HG03175 (cell line): ENCODE results near the gene AIF1.

Experiments used
- ATAC-seq: cut with Tn5 transposase; IDR thresholded peaks from one replicate; pipeline ENCODE4 v1.9.1; 2021; ENCODE audit warnings: mild to moderate bottlenecking, moderate library complexity; ENCODE audit not compliant: unreplicated experiment

The AIF1 gene

DNA sequence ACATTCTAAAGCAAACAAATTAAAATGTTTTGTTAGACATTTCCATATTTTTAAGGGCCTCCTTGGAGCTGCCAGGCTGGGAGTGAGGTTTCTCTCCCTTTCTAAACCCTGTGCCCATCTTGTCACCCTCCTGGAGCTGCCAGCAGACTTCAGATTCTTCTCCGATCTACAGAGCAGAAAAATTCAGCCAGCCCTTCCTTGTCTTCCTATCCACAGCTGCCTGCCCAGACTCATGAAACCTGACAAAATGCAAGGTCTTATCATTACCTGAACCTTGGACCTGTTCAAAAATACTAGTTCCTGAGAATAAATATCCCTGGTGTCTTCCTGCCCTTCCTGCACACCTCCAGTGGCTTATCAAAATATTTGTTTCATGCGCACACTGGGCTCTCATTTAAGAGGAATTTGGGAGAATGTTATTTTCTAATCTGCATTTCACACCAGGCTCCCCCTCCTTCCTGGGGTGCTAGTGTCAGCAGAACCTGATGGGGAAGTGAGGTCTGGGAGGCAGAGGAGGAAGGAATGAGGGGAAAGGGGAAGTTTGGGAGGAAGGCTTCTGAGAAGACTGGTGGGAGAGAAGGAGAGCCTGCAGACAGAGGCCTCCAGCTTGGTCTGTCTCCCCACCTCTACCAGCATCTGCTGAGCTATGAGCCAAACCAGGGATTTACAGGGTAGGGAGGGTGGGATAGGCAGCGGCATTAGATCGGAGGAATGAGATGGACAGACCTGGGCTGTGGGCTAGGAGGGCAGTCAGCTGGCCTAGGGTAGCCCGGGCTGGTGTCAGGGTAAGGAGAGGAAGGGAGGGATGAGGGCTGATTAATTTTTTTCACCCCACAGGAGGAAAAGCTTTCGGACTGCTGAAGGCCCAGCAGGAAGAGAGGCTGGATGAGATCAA is at the start of gene AIF1:
Gene AIF1, plus strand, starts transcription at position 551 of the 895 bp plus-strand sequence. Its CDS starts 96 bp downstream, at position 647.
- no peak for ATAC-seq

DNA sequence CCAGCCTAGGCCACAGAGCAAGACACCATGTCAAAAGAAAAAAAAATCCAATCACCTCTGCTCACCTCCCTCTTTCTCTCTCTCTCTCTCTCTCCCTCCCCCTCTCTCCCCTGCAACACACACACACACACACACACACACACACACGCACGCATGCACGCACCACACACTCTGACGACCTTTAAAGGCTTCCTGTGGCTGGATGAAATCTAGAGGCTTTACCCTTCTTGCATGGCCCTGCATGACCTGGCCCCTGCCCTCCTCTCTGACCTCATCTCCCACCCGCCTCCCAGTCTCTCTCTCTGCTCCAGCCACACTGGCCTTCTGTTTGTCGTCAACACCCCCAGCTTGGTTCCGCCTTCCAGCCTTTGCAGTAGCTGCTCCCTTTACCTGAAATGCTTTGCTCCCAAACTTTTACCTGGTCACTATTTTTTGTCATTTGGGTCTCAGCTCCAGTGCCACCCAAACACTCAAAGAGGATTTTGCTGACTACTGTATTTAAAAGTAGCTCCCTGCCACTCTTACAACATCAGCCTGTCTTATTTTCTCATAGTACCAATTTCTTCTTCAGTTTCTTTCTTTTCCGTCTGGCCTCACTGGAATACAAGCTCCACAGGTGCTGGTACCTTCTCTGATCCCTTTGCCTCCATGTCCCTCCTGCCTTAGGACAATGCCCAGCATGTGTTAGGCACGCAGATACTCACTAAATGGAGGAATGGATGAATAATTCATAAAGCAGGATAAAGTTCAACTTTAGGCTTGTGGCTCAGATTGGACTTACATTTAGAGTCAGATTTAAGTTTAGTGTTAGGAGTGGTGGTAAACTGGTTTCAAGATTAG is 47.3 kb upstream of the AIF1 start:
- ATAC-seq: no peak

DNA sequence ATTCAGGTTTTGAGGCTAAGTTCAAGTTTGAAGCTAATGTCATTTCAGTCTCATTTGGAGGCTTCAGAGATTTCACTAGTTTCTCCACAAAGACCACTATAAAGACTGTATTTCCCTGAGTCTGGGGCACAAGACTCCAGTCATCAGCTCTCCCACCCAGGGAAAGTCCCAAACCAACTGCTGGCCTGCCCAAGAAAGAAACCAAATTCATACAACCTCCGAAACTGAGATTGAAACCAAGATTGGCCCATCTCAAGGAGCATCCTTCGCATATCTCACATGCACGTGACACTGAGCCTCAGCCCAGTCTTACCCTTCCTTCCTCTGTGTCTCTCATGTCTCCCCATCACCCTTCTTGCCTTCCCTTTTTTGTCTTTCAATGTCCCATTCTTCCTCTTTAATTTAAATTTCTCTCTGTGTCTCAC is 46.5 kb upstream of the AIF1 start:
- ATAC-seq: peak; percentile 71

DNA sequence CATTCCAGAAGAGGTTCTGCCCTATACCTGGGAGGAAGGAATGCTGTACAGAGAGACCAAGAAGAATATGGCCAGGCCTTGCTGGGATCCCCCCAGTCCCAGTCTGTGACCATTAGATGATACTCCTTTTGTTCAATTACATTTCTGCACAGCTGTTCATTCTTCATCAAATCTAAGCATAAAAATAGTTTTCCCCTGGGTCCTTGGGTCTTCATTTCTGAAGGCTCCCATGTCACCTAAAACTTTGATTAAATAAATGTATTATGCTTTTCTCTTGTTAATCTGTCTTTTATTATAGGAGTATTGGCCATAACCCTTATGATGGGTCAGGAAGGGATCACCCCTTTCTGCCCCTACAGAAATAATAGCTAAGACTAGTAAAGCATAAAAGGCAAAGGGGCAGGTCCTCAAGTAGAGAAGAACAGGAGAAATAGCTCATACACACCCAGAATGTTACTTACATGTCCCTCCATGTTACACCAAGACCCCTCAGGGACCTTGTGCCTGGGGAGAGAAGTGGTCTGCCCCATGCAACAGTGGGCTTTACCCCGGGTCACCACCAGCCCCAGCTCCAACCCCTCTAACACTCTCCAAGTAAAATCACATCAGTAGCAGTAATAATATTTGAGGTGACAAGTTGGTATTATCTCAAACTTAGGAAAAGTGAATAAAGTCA is 45.0 kb upstream of the AIF1 start:
- ATAC-seq: no peak

DNA sequence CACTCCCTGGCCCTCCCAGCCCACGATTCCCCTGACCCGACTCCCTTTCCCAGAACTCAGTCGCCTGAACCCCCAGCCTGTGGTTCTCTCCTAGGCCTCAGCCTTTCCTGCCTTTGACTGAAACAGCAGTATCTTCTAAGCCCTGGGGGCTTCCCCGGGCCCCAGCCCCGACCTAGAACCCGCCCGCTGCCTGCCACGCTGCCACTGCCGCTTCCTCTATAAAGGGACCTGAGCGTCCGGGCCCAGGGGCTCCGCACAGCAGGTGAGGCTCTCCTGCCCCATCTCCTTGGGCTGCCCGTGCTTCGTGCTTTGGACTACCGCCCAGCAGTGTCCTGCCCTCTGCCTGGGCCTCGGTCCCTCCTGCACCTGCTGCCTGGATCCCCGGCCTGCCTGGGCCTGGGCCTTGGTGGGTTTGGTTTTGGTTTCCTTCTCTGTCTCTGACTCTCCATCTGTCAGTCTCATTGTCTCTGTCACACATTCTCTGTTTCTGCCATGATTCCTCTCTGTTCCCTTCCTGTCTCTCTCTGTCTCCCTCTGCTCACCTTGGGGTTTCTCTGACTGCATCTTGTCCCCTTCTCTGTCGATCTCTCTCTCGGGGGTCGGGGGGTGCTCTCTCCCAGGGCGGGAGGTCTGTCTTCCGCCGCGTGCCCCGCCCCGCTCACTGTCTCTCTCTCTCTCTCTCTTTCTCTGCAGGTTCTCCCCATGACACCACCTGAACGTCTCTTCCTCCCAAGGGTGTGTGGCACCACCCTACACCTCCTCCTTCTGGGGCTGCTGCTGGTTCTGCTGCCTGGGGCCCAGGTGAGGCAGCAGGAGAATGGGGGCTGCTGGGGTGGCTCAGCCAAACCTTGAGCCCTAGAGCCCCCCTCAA is 42.8 kb upstream of the AIF1 start, which contains the start of gene LTA:
Gene LTA, plus strand, starts transcription at position 249 of the 871 bp plus-strand sequence. Its CDS starts 454 bp downstream, at position 703.
- ATAC-seq: peak; percentile 55

DNA sequence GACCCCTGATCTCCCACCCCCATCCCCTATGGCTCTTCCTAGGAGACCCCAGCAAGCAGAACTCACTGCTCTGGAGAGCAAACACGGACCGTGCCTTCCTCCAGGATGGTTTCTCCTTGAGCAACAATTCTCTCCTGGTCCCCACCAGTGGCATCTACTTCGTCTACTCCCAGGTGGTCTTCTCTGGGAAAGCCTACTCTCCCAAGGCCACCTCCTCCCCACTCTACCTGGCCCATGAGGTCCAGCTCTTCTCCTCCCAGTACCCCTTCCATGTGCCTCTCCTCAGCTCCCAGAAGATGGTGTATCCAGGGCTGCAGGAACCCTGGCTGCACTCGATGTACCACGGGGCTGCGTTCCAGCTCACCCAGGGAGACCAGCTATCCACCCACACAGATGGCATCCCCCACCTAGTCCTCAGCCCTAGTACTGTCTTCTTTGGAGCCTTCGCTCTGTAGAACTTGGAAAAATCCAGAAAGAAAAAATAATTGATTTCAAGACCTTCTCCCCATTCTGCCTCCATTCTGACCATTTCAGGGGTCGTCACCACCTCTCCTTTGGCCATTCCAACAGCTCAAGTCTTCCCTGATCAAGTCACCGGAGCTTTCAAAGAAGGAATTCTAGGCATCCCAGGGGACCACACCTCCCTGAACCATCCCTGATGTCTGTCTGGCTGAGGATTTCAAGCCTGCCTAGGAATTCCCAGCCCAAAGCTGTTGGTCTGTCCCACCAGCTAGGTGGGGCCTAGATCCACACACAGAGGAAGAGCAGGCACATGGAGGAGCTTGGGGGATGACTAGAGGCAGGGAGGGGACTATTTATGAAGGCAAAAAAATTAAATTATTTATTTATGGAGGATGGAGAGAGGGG is 41.6 kb upstream of the AIF1 start:
- ATAC-seq: no peak

DNA sequence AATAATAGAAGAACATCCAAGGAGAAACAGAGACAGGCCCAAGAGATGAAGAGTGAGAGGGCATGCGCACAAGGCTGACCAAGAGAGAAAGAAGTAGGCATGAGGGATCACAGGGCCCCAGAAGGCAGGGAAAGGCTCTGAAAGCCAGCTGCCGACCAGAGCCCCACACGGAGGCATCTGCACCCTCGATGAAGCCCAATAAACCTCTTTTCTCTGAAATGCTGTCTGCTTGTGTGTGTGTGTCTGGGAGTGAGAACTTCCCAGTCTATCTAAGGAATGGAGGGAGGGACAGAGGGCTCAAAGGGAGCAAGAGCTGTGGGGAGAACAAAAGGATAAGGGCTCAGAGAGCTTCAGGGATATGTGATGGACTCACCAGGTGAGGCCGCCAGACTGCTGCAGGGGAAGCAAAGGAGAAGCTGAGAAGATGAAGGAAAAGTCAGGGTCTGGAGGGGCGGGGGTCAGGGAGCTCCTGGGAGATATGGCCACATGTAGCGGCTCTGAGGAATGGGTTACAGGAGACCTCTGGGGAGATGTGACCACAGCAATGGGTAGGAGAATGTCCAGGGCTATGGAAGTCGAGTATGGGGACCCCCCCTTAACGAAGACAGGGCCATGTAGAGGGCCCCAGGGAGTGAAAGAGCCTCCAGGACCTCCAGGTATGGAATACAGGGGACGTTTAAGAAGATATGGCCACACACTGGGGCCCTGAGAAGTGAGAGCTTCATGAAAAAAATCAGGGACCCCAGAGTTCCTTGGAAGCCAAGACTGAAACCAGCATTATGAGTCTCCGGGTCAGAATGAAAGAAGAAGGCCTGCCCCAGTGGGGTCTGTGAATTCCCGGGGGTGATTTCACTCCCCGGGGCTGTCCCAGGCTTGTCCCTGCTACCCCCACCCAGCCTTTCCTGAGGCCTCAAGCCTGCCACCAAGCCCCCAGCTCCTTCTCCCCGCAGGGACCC is 40.6 kb upstream of the AIF1 start:
- ATAC-seq: no peak

DNA sequence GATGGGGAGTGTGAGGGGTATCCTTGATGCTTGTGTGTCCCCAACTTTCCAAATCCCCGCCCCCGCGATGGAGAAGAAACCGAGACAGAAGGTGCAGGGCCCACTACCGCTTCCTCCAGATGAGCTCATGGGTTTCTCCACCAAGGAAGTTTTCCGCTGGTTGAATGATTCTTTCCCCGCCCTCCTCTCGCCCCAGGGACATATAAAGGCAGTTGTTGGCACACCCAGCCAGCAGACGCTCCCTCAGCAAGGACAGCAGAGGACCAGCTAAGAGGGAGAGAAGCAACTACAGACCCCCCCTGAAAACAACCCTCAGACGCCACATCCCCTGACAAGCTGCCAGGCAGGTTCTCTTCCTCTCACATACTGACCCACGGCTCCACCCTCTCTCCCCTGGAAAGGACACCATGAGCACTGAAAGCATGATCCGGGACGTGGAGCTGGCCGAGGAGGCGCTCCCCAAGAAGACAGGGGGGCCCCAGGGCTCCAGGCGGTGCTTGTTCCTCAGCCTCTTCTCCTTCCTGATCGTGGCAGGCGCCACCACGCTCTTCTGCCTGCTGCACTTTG is 39.6 kb upstream of the AIF1 start, which contains the start of gene TNF:
Gene TNF, plus strand, starts transcription at position 231 of the 567 bp plus-strand sequence. Its CDS starts 177 bp downstream, at position 408.
- no peak for ATAC-seq

DNA sequence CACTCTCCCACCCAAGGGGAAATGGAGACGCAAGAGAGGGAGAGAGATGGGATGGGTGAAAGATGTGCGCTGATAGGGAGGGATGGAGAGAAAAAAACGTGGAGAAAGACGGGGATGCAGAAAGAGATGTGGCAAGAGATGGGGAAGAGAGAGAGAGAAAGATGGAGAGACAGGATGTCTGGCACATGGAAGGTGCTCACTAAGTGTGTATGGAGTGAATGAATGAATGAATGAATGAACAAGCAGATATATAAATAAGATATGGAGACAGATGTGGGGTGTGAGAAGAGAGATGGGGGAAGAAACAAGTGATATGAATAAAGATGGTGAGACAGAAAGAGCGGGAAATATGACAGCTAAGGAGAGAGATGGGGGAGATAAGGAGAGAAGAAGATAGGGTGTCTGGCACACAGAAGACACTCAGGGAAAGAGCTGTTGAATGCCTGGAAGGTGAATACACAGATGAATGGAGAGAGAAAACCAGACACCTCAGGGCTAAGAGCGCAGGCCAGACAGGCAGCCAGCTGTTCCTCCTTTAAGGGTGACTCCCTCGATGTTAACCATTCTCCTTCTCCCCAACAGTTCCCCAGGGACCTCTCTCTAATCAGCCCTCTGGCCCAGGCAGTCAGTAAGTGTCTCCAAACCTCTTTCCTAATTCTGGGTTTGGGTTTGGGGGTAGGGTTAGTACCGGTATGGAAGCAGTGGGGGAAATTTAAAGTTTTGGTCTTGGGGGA is 38.9 kb upstream of the AIF1 start:
- ATAC-seq: no peak

DNA sequence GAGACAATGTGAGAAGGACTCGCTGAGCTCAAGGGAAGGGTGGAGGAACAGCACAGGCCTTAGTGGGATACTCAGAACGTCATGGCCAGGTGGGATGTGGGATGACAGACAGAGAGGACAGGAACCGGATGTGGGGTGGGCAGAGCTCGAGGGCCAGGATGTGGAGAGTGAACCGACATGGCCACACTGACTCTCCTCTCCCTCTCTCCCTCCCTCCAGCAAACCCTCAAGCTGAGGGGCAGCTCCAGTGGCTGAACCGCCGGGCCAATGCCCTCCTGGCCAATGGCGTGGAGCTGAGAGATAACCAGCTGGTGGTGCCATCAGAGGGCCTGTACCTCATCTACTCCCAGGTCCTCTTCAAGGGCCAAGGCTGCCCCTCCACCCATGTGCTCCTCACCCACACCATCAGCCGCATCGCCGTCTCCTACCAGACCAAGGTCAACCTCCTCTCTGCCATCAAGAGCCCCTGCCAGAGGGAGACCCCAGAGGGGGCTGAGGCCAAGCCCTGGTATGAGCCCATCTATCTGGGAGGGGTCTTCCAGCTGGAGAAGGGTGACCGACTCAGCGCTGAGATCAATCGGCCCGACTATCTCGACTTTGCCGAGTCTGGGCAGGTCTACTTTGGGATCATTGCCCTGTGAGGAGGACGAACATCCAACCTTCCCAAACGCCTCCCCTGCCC is 38.0 kb upstream of the AIF1 start:
- ATAC-seq: no peak

DNA sequence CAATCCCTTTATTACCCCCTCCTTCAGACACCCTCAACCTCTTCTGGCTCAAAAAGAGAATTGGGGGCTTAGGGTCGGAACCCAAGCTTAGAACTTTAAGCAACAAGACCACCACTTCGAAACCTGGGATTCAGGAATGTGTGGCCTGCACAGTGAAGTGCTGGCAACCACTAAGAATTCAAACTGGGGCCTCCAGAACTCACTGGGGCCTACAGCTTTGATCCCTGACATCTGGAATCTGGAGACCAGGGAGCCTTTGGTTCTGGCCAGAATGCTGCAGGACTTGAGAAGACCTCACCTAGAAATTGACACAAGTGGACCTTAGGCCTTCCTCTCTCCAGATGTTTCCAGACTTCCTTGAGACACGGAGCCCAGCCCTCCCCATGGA is 37.5 kb upstream of the AIF1 start:
- ATAC-seq: no peak

DNA sequence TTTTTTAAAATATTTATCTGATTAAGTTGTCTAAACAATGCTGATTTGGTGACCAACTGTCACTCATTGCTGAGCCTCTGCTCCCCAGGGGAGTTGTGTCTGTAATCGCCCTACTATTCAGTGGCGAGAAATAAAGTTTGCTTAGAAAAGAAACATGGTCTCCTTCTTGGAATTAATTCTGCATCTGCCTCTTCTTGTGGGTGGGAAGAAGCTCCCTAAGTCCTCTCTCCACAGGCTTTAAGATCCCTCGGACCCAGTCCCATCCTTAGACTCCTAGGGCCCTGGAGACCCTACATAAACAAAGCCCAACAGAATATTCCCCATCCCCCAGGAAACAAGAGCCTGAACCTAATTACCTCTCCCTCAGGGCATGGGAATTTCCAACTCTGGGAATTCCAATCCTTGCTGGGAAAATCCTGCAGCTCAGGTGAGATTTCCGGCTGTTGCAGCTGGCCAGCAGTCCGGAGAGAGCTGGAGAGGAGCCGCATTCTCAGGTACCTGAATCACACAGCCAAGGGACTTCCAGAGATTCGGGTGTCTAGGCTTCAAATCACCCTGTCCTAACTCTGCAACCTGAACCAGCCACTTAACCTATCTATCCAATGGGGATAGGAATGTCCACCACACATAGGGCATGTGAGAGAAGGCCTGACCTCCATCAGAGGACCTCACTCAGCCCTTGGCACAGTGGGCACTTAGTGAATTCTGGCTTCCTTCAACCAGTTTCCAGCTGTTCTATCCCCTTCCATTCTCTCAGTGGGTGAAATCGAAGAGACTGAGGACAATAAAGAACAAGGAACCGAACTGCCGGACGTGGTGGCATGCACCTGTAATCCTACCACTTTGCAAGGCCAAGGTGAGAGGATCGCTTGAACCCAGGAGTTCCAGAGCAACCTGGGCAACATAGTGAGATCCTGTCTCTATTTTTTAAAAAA is 36.6 kb upstream of the AIF1 start:
- ATAC-seq: no peak

DNA sequence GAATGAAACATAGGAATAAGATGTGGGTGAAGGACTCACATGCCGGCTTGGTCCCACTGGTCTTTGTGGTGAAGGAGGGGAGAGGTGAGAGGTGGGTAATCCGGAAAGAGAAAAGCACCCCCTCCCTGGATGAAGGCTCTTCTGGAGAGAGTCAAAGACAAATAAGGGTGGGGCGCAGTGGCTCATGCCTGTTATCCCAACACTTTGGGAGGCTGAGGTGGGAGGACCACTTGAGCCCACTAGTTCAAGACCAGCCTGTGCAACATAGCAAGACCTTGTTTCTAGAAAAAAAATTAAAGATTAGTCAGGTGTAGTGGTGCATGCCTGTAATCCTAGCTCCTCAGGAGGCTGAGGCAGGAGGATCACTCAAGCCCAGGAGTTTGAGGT is 35.9 kb upstream of the AIF1 start:
- ATAC-seq: no peak

DNA sequence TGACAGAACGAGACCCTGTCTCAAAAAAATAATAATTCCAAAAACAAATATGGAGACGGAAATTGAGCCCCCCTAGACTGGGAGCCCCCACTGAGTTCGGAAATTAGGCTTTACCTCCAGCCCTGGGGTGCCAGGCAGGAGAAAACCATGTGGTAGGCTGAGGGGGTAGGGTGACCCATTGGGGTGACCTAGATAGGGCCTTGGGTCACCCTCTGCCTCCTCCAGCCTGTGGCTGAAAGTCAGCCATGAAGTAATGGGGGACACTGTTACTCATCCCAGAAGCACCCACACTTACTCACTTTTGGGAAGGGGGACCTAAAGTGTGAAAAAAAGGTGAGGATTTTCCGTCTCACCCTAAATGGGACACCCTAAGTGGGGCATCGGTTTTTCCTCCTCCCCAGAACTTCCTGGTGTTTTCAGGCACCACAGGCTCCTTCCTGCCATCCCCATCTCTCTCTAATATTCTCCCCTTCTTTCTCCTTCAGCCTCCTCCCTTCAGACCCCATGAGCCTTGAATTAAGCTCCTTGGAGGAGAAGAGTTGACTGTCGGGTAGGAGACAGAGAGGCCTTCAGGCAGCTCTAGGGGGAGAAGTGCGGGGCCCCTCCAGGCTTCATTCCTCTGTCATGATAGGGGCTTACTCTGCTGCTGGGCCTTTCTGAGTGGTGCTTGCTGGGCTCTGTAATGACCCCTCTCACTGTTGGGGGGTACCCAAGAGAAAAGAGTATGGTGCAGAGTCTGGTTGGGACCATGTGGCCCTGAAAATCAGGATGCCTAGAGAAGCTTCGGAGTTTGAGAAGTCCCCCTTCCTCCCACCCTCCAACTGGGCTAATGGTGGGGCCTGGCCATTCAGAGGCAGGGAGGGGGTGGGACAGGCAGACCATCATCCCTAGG is 35.2 kb upstream of the AIF1 start:
- no peak for ATAC-seq

DNA sequence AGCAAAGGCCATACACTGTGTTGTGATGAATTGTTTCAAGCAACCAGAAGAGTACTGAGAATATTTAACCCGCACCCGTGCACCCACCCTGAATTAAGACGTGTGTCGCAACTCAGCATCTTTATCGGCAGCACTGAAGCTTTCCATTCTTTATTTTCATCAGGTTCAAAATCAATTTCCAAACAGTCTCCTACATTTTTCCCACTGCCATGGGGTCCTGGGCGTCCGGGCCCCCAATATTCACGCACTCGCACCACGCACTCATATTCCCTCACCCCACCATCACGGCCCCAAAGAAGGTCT is 34.6 kb upstream of the AIF1 start:
- no peak for ATAC-seq
